ENCODE data around the gene TXNDC9. TPM values are rescaled to one million over a fixed set of nuclear protein-coding genes. Genes with fewer than 3 reads are reported as not detected.

The TXNDC9 gene, protein sequence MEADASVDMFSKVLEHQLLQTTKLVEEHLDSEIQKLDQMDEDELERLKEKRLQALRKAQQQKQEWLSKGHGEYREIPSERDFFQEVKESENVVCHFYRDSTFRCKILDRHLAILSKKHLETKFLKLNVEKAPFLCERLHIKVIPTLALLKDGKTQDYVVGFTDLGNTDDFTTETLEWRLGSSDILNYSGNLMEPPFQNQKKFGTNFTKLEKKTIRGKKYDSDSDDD
- total RNA-seq: 81.9 and 94.6 TPM in 2 replicates

GRCh38 chr2:99335911-99336803 is at the start of gene TXNDC9:
TSS of gene TXNDC9 (minus strand) at chr2:99336333. CDS start at chr2:99333210, 3,123 bp downstream.

GRCh38 chr2:99337113-99338028 is 1.2 kb upstream of the TXNDC9 start, which contains the start of gene EIF5B:
TSS of gene EIF5B (plus strand) at chr2:99337389. CDS start at chr2:99337555, 166 bp downstream.

GRCh38 chr2:99301097-99301496 is 35.0 kb downstream of the TXNDC9 start, which contains the start of gene LYG1:
TSS of gene LYG1 (minus strand) at chr2:99301197. CDS start at chr2:99295670, 5,527 bp downstream.

Other genes with a start within 250 kb of the TXNDC9 start
- gene C2orf15, start 194.6 kb downstream of the TXNDC9 start, total RNA-seq: 0.11 and 0.13 TPM in 2 replicates
- gene TSGA10, start 181.4 kb downstream of the TXNDC9 start, total RNA-seq: 4.3 and 6.9 TPM in 2 replicates
- gene LIPT1, start 181.4 kb downstream of the TXNDC9 start, total RNA-seq: 8.6 and 10.8 TPM in 2 replicates
- gene MITD1, start 155.3 kb downstream of the TXNDC9 start, total RNA-seq: 24.1 and 25.1 TPM in 2 replicates
- gene MRPL30, start 155.1 kb downstream of the TXNDC9 start, total RNA-seq: 36.6 and 40.8 TPM in 2 replicates
- gene LYG2, start 80.7 kb downstream of the TXNDC9 start, total RNA-seq: not detected in 2 replicates
- gene LYG1, start 35.1 kb downstream of the TXNDC9 start, total RNA-seq: 0.13 and 0.32 TPM in 2 replicates
- gene EIF5B, start 1.1 kb upstream of the TXNDC9 start, total RNA-seq: 15.7 and 23.7 TPM in 2 replicates
- gene REV1, start 153.7 kb upstream of the TXNDC9 start, total RNA-seq: 37.6 and 40.5 TPM in 2 replicates

Data from articular chondrocyte of knee joint (primary cell).